ENCODE results near the gene ABCG2. TPM values are rescaled to one million over a fixed set of nuclear protein-coding genes. Genes with fewer than 3 reads are reported as not detected.

Gene ABCG2
- total RNA-seq, 2 donors from 2014 or later: 0.31 to 4.0 TPM

GRCh38 chr4:88172987-88173386, 14.5 kb upstream of the ABCG2 start:
- Mint-ChIP-seq H3K9me3 (no peaks in the 10 kb centered on the region), H3K27ac (no peak overlapping the region), H3K27me3 (ENCODE audit: insufficient read depth) (no peaks in the 10 kb centered on the region), H3K36me3 (ENCODE audit: low read depth) (no peaks in the 10 kb centered on the region), H3K4me3 (no peak overlapping the region), H3K4me1 (peaks cover 13% of the 10 kb centered on the region)
- no peaks in the 10 kb centered on the region for H3K36me3 ChIP-seq (ENCODE audit: control insufficient read depth, insufficient read depth, low read length)
- H3K27me3 ChIP-seq (ENCODE audit: control insufficient read depth, insufficient read depth, low read length, poor library complexity, severe bottlenecking): no peaks in the 10 kb centered on the region
- no peak overlapping the region for H3K9ac ChIP-seq (ENCODE audit: extremely low read depth, low read length, poor library complexity, severe bottlenecking)
- H3K27ac ChIP-seq (ENCODE audit: low read depth, low read length): no peak overlapping the region
- no peaks in the 10 kb centered on the region for H3K9me3 ChIP-seq (ENCODE audit: control insufficient read depth, low read length)
- no peak overlapping the region for H3K4me3 ChIP-seq (ENCODE audit: low read length)
- peaks cover 5% of the 10 kb centered on the region for H3K4me1 ChIP-seq (ENCODE audit: control insufficient read depth, insufficient read depth, low read length)
- no peak for DNase-seq
- no peak for TF ChIP-seq CTCF (conservative IDR thresholded peaks at IDR 0.05)

- no peak for DNase-seq
- Histone ChIP-seq H3K27ac (ENCODE audit: low read depth, low read length) (no peak overlapping the region), H3K9ac (ENCODE audit: extremely low read depth, low read length, poor library complexity, severe bottlenecking) (no peak overlapping the region), H3K27me3 (ENCODE audit: control insufficient read depth, insufficient read depth, low read length, poor library complexity, severe bottlenecking) (no peaks in the 10 kb centered on the region), H3K9me3 (ENCODE audit: control insufficient read depth, low read length) (no peaks in the 10 kb centered on the region), H3K4me3 (ENCODE audit: low read length) (no peak overlapping the region), H3K4me1 (ENCODE audit: control insufficient read depth, insufficient read depth, low read length) (no peaks in the 10 kb centered on the region), H3K36me3 (ENCODE audit: control insufficient read depth, insufficient read depth, low read length) (no peaks in the 10 kb centered on the region)
- Mint-ChIP-seq H3K9me3 (no peaks in the 10 kb centered on the region), H3K36me3 (ENCODE audit: low read depth) (no peaks in the 10 kb centered on the region), H3K4me3 (no peak overlapping the region), H3K4me1 (peaks cover 7% of the 10 kb centered on the region), H3K27ac (no peak overlapping the region), H3K27me3 (ENCODE audit: insufficient read depth) (no peaks in the 10 kb centered on the region)
- no peak for TF ChIP-seq CTCF (conservative IDR thresholded peaks at IDR 0.05)
- WGBS, 2 experiments (ENCODE audit: insufficient coverage in 1 of 2, insufficient read length in 1 of 2): 83% methylated on average over 1 of the region's 2 CpGs; no CpG with 5 or more reads in 1 of the 2 experiments
Measured at GRCh38 chr4:88171206-88171605, 12.8 kb upstream of the ABCG2 start.

GRCh38 chr4:88169298-88169697, 10.9 kb upstream of the ABCG2 start:
- DNase-seq: no peak
- Mint-ChIP-seq H3K27me3 (ENCODE audit: insufficient read depth) (no peaks in the 10 kb centered on the region), H3K27ac (no peak overlapping the region), H3K4me1 (peaks cover 7% of the 10 kb centered on the region), H3K36me3 (ENCODE audit: low read depth) (peaks cover 2% of the 10 kb centered on the region), H3K4me3 (no peak overlapping the region), H3K9me3 (peaks cover 9% of the 10 kb centered on the region)
- no peak overlapping the region for H3K4me3 ChIP-seq (ENCODE audit: low read length)
- WGBS, 2 experiments (ENCODE audit: insufficient coverage in 1 of 2, insufficient read length in 1 of 2): 88 to 89% methylated on average over 1 to 2 of the region's 2 CpGs
- H3K27ac ChIP-seq (ENCODE audit: low read depth, low read length): no peak overlapping the region
- H3K27me3 ChIP-seq (ENCODE audit: control insufficient read depth, insufficient read depth, low read length, poor library complexity, severe bottlenecking): no peaks in the 10 kb centered on the region
- H3K9ac ChIP-seq (ENCODE audit: extremely low read depth, low read length, poor library complexity, severe bottlenecking): no peak overlapping the region
- no peaks in the 10 kb centered on the region for H3K9me3 ChIP-seq (ENCODE audit: control insufficient read depth, low read length)
- no peaks in the 10 kb centered on the region for H3K36me3 ChIP-seq (ENCODE audit: control insufficient read depth, insufficient read depth, low read length)
- no peaks in the 10 kb centered on the region for H3K4me1 ChIP-seq (ENCODE audit: control insufficient read depth, insufficient read depth, low read length)
- TF ChIP-seq CTCF (conservative IDR thresholded peaks at IDR 0.05): no peak
